Spinal cord (tissue), 10 donors: ENCODE results near the gene FAM83F. TPM values are rescaled to one million over a fixed set of nuclear protein-coding genes. Genes with fewer than 3 reads are reported as not detected.
A peak's percentile ranks its signal among the peaks of the same experiment; 100 is the strongest.

Source experiments
- DNase-seq, 6 donors: peaks; one replicate each; pipeline versions ENCODE4 v3.0.0 to v3.0.0-alpha.2; 2013 to 2015; ENCODE audit warnings: low spot score in 6 of 6, low read depth in 4 of 6
- H3K27ac ChIP-seq: one replicate; pipeline ENCODE4 v1.5.1; 2013; ENCODE audit warnings: low read depth, low read length, control low read depth
- H3K27me3 ChIP-seq: one replicate; pipeline ENCODE4 v1.6.1; 2013; ENCODE audit warnings: low read length; ENCODE audit not compliant: control insufficient read depth, insufficient read depth
- H3K36me3 ChIP-seq: one replicate; pipeline ENCODE4 v1.6.1; 2013; ENCODE audit warnings: low read length; ENCODE audit not compliant: control insufficient read depth, insufficient read depth
- H3K4me1 ChIP-seq: one replicate; pipeline ENCODE4 v1.6.1; 2013; ENCODE audit warnings: low read length; ENCODE audit not compliant: control insufficient read depth, insufficient read depth
- H3K4me3 ChIP-seq: one replicate; pipeline ENCODE4 v1.5.1; 2013; ENCODE audit warnings: low read depth, low read length, control low read depth
- H3K9me3 ChIP-seq: one replicate; pipeline ENCODE4 v1.6.1; 2013; ENCODE audit warnings: low read length; ENCODE audit not compliant: control insufficient read depth, insufficient read depth
- WGBS: methylation state at CpG from one replicate; pipeline ENCODE4 v1.1.5; 2013; ENCODE audit warnings: missing lambda C conversion rate; ENCODE audit not compliant: insufficient coverage; 5-methylcytosine and 5-hydroxymethylcytosine counted together
- polyA plus RNA-seq, 2 donors: library from polyadenylated mRNA; unstranded; fragments of 120-200 nt; gene quantifications; one replicate each; pipeline ENCODE4 v1.2.1, GENCODE V29; 2013; ENCODE audit not compliant: insufficient read length in 2 of 2
- total RNA-seq, 2 donors: library from RNA; depleted of rRNA in 1 of 2; stranded (reverse); fragments of 120-200 nt in 1 of 2; fragments of >200 nt in 1 of 2; gene quantifications; one replicate each; pipeline versions ENCODE4 v1.2.3 to v1.2.4, GENCODE V29; 2013 to 2014
- donor health status: healthy.

Gene FAM83F
- total and polyA plus RNA-seq, 4 donors, result 0.61 to 1.2 (median 0.72) TPM

- Histone ChIP-seq H3K4me3 (no peak overlapping the region), H3K4me1 (no peaks in the 10 kb centered on the region), H3K27me3 (no peaks in the 10 kb centered on the region), H3K36me3 (no peaks in the 10 kb centered on the region), H3K27ac (no peak overlapping the region), H3K9me3 (no peaks in the 10 kb centered on the region)
- peak in 1 of 6 donors; percentile 50 for DNase-seq
- 5% methylated on average over 2 of the region's 3 CpGs for WGBS
Measured at GRCh38 chr22:40051322-40051721, 56.6 kb downstream of the FAM83F start.

GRCh38 chr22:40053460-40053859, 58.7 kb downstream of the FAM83F start:
- H3K27ac ChIP-seq, result no peak overlapping the region
- H3K27me3 ChIP-seq, result no peaks in the 10 kb centered on the region
- no peak for DNase-seq
- H3K4me3 ChIP-seq, result no peak overlapping the region
- H3K9me3 ChIP-seq, result no peaks in the 10 kb centered on the region
- H3K4me1 ChIP-seq, result peaks cover 2% of the 10 kb centered on the region
- WGBS, result no CpG with 5 or more reads among the region's 1 CpG
- H3K36me3 ChIP-seq, result no peaks in the 10 kb centered on the region

- no peak for DNase-seq
- Histone ChIP-seq H3K4me3 (no peak overlapping the region), H3K4me1 (peaks cover 3% of the 10 kb centered on the region), H3K9me3 (no peaks in the 10 kb centered on the region), H3K36me3 (no peaks in the 10 kb centered on the region), H3K27me3 (no peaks in the 10 kb centered on the region), H3K27ac (no peak overlapping the region)
- no CpG with 5 or more reads among the region's 2 CpGs for WGBS
Measured at GRCh38 chr22:40054486-40054885, 59.7 kb downstream of the FAM83F start.

GRCh38 chr22:40055143-40055883, 60.6 kb downstream of the FAM83F start:
- H3K27me3 ChIP-seq, result no peaks in the 10 kb centered on the region
- H3K9me3 ChIP-seq, result no peaks in the 10 kb centered on the region
- no peaks in the 10 kb centered on the region for H3K36me3 ChIP-seq
- no peak overlapping the region for H3K4me3 ChIP-seq
- H3K27ac ChIP-seq, result no peak overlapping the region
- WGBS, result 76% methylated on average over 4 of the region's 8 CpGs
- no peak for DNase-seq
- peaks cover 3% of the 10 kb centered on the region for H3K4me1 ChIP-seq

GRCh38 chr22:40056154-40056553, 61.4 kb downstream of the FAM83F start:
- peaks cover 3% of the 10 kb centered on the region for H3K4me1 ChIP-seq
- WGBS, result 43% methylated on average over 3 of the region's 4 CpGs
- H3K27me3 ChIP-seq, result no peaks in the 10 kb centered on the region
- H3K4me3 ChIP-seq, result no peak overlapping the region
- H3K36me3 ChIP-seq, result no peaks in the 10 kb centered on the region
- no peaks in the 10 kb centered on the region for H3K9me3 ChIP-seq
- DNase-seq, result no peak
- no peak overlapping the region for H3K27ac ChIP-seq

- Histone ChIP-seq H3K27me3 (no peaks in the 10 kb centered on the region), H3K27ac (no peak overlapping the region), H3K4me1 (peaks cover 3% of the 10 kb centered on the region), H3K4me3 (no peak overlapping the region), H3K36me3 (no peaks in the 10 kb centered on the region), H3K9me3 (no peaks in the 10 kb centered on the region)
- no peak for DNase-seq
- WGBS, result 100% methylated on average over 1 of the region's 3 CpGs
Measured at GRCh38 chr22:40056559-40056958, 61.8 kb downstream of the FAM83F start.

GRCh38 chr22:40057652-40058051, 62.9 kb downstream of the FAM83F start:
- DNase-seq, result no peak
- no peaks in the 10 kb centered on the region for H3K9me3 ChIP-seq
- no peak overlapping the region for H3K4me3 ChIP-seq
- H3K27ac ChIP-seq, result no peak overlapping the region
- H3K4me1 ChIP-seq, result peaks cover 3% of the 10 kb centered on the region
- no peaks in the 10 kb centered on the region for H3K36me3 ChIP-seq
- no peaks in the 10 kb centered on the region for H3K27me3 ChIP-seq

- WGBS, result 82% methylated on average over 5 of the region's 5 CpGs
- DNase-seq, result no peak
- Histone ChIP-seq H3K4me1 (peaks cover 3% of the 10 kb centered on the region), H3K4me3 (no peak overlapping the region), H3K36me3 (no peaks in the 10 kb centered on the region), H3K27me3 (no peaks in the 10 kb centered on the region), H3K27ac (no peak overlapping the region), H3K9me3 (no peaks in the 10 kb centered on the region)
Measured at GRCh38 chr22:40058265-40058664, 63.5 kb downstream of the FAM83F start.

GRCh38 chr22:40065981-40066380, 71.2 kb downstream of the FAM83F start:
- H3K36me3 ChIP-seq, result no peaks in the 10 kb centered on the region
- no peaks in the 10 kb centered on the region for H3K27me3 ChIP-seq
- 100% methylated on average over 2 of the region's 3 CpGs for WGBS
- no peak for DNase-seq
- no peaks in the 10 kb centered on the region for H3K4me1 ChIP-seq
- H3K27ac ChIP-seq, result no peak overlapping the region
- H3K4me3 ChIP-seq, result no peak overlapping the region
- H3K9me3 ChIP-seq, result no peaks in the 10 kb centered on the region

- H3K4me1 ChIP-seq, result no peaks in the 10 kb centered on the region
- no peaks in the 10 kb centered on the region for H3K9me3 ChIP-seq
- WGBS, result 100% methylated on average over 2 of the region's 2 CpGs
- H3K36me3 ChIP-seq, result no peaks in the 10 kb centered on the region
- no peak overlapping the region for H3K4me3 ChIP-seq
- no peaks in the 10 kb centered on the region for H3K27me3 ChIP-seq
- DNase-seq, result no peak
- H3K27ac ChIP-seq, result no peak overlapping the region
Measured at GRCh38 chr22:40067639-40068038, 72.9 kb downstream of the FAM83F start.
